ENCODE measurements around the gene BRD3. TPM values are rescaled to one million over a fixed set of nuclear protein-coding genes. Genes with fewer than 3 reads are reported as not detected.

BRD3 gene
- total RNA-seq, 1 donor: 6.9 TPM

- no peak for TF ChIP-seq CTCF (IDR thresholded peaks at IDR 0.05; ENCODE audit: extremely low read depth, low read depth, low read length)
- H3K79me2 ChIP-seq (ENCODE audit: insufficient read depth, low read length): peaks cover 93% of the 10 kb centered on the region
- peaks cover 56% of the 10 kb centered on the region for H4K20me1 ChIP-seq (ENCODE audit: insufficient read depth, low read length)
- no peaks in the 10 kb centered on the region for H3K27me3 ChIP-seq (ENCODE audit: insufficient read depth, low read length)
- no peak overlapping the region for H3K4me2 ChIP-seq (ENCODE audit: insufficient read depth, low read length)
- H3K27ac ChIP-seq (ENCODE audit: low read depth, low read length): no peak overlapping the region
- DNase-seq (ENCODE audit: insufficient read length, low spot score, missing footprints): peak; percentile 60
- no peaks in the 10 kb centered on the region for H3K9me3 ChIP-seq (ENCODE audit: low read depth, low read length)
- no peaks in the 10 kb centered on the region for H3K36me3 ChIP-seq (ENCODE audit: insufficient read depth, low read length)
- no peak overlapping the region for H3K4me3 ChIP-seq (ENCODE audit: insufficient read depth, low read length)
- H3K4me1 ChIP-seq (ENCODE audit: insufficient read depth, low read length): no peaks in the 10 kb centered on the region
- no peak overlapping the region for H2AFZ ChIP-seq (ENCODE audit: low read length)
Observed at GRCh38 chr9:133981958-133982681, 85.7 kb downstream of the BRD3 start.

- H3K9me3 ChIP-seq (ENCODE audit: low read depth, low read length): no peaks in the 10 kb centered on the region
- no peak overlapping the region for H2AFZ ChIP-seq (ENCODE audit: low read length)
- no peak overlapping the region for H3K4me2 ChIP-seq (ENCODE audit: insufficient read depth, low read length)
- peaks cover 57% of the 10 kb centered on the region for H4K20me1 ChIP-seq (ENCODE audit: insufficient read depth, low read length)
- DNase-seq (ENCODE audit: insufficient read length, low spot score, missing footprints): no peak
- H3K79me2 ChIP-seq (ENCODE audit: insufficient read depth, low read length): peaks cover 94% of the 10 kb centered on the region
- TF ChIP-seq CTCF (IDR thresholded peaks at IDR 0.05; ENCODE audit: extremely low read depth, low read depth, low read length): no peak
- no peaks in the 10 kb centered on the region for H3K4me1 ChIP-seq (ENCODE audit: insufficient read depth, low read length)
- no peak overlapping the region for H3K27ac ChIP-seq (ENCODE audit: low read depth, low read length)
- H3K27me3 ChIP-seq (ENCODE audit: insufficient read depth, low read length): no peaks in the 10 kb centered on the region
- no peak overlapping the region for H3K4me3 ChIP-seq (ENCODE audit: insufficient read depth, low read length)
- no peaks in the 10 kb centered on the region for H3K36me3 ChIP-seq (ENCODE audit: insufficient read depth, low read length)
Observed at GRCh38 chr9:133981589-133981957, 86.3 kb downstream of the BRD3 start.

DNA sequence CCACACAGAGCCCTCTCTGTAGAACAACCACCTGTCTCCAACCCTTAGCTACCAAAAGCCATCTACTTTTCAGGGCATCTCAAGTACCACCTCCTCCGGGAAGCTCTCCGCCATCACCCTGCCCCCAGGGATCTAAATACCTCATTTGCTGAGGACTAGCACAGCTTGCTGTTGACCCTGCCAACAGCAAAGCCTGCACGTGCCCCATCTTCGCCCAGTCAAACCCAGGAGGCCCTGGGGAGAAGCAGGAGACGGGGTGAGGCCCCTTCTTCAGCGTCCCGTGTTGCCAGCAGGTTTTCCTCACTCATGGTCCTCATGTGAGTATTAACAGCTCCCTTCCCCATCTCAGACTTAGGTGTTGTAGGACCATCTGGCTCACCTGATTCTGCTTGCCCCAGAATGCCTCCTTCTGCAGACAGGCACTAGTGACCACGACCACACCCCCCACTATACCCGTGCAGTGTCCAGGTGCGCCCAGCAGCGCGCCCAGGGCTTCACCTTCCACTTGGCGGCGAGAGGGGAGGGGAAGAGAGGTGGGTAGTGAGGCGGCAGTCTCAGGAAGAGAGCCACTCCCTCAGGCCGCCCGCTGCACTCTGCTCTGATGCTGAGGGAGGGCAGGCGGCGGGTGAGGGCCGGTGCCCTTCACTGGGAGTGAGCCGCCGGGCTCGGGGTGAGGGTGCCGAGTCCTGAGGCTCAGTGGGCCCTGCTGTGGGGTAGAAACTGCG is 86.8 kb downstream of the BRD3 start:
- Histone ChIP-seq H3K4me1 (ENCODE audit: insufficient read depth, low read length) (no peaks in the 10 kb centered on the region), H3K4me2 (ENCODE audit: insufficient read depth, low read length) (no peak overlapping the region), H2AFZ (ENCODE audit: low read length) (no peak overlapping the region), H4K20me1 (ENCODE audit: insufficient read depth, low read length) (peaks cover 54% of the 10 kb centered on the region), H3K79me2 (ENCODE audit: insufficient read depth, low read length) (peaks cover 94% of the 10 kb centered on the region), H3K27me3 (ENCODE audit: insufficient read depth, low read length) (no peaks in the 10 kb centered on the region), H3K36me3 (ENCODE audit: insufficient read depth, low read length) (no peaks in the 10 kb centered on the region), H3K4me3 (ENCODE audit: insufficient read depth, low read length) (no peak overlapping the region), H3K27ac (ENCODE audit: low read depth, low read length) (no peak overlapping the region), H3K9me3 (ENCODE audit: low read depth, low read length) (no peaks in the 10 kb centered on the region)
- DNase-seq (ENCODE audit: insufficient read length, low spot score, missing footprints): peak; percentile 59
- no peak for TF ChIP-seq CTCF (IDR thresholded peaks at IDR 0.05; ENCODE audit: extremely low read depth, low read depth, low read length)

Other genes with a start within 250 kb of the BRD3 start
- gene VAV2, start 75.7 kb downstream of the BRD3 start, total RNA-seq: 8.0 and 8.8 TPM in 2 replicates
- 23.0 and 26.1 TPM in 2 replicates for gene BRD3OS, start 42.5 kb downstream of the BRD3 start, total RNA-seq
- gene WDR5, start 68.1 kb upstream of the BRD3 start, total RNA-seq: 17.4 and 17.7 TPM in 2 replicates
- not detected in 2 replicates for gene RNU6ATAC, start 96.5 kb upstream of the BRD3 start, total RNA-seq